GM10248 (cell line): ENCODE measurements around the gene TATDN2.

Experiments
- CTCF ChIA-PET: fragments of 300-600 bp; sonication (Branson Sonifier 250); formaldehyde crosslinking; extraction: SDS; loops from one replicate; lab custom pipeline; 2021; ENCODE audit warnings: antibody characterized with exemption; lab: Yijun Ruan, JAX
- POLR2A ChIA-PET: fragments of 350-650 bp; sonication (Branson Sonifier 250); formaldehyde crosslinking; extraction: SDS; loops from one replicate; lab custom pipeline; 2020; ENCODE audit warnings: antibody characterized with exemption; lab: Yijun Ruan, JAX
- DNase-seq: peaks from one replicate; pipeline ENCODE4 v3.0.0; 2012; ENCODE audit errors: extremely low spot score
- CTCF ChIP-seq: IDR thresholded peaks from 2 replicates; pipeline ENCODE4 v1.5.1; 2012; ENCODE audit warnings: mild to moderate bottlenecking, low read depth; ENCODE audit errors: extremely low read depth, missing control alignments, control extremely low read depth

TATDN2 gene

GRCh38 chr3:10255835-10256234 is 7.6 kb downstream of the TATDN2 start:
- ChIA-PET CTCF (interaction anchor here (1.1 kb wide), 1 partner anchor 9 kb away, joined by 3 read pairs; no protein-coding TSS in a partner anchor), POLR2A (interaction anchor here (0.6 kb wide), 1 partner anchor 876 kb away, joined by 3 read pairs; no protein-coding TSS in a partner anchor)
- no peak for TF ChIP-seq CTCF
- DNase-seq = no peak

GRCh38 chr3:10259036-10259435 is 10.8 kb downstream of the TATDN2 start:
- CTCF ChIA-PET = interaction anchor here (1.0 to 1.1 kb wide), 2 partner anchors 12 to 13 kb away, joined by 3 to 4 read pairs; no protein-coding TSS in a partner anchor
- DNase-seq = no peak
- TF ChIP-seq CTCF = no peak
- POLR2A ChIA-PET = no interaction called here

- CTCF ChIA-PET = interaction anchor here (1.0 to 1.1 kb wide), 2 partner anchors 11 to 12 kb away, joined by 3 to 4 read pairs; no protein-coding TSS in a partner anchor
- POLR2A ChIA-PET = no interaction called here
- no peak for TF ChIP-seq CTCF
These were observed 11.5 kb downstream of the TATDN2 start for GRCh38 chr3:10259798-10260197.

GRCh38 chr3:10260211-10260701 is 12.0 kb downstream of the TATDN2 start:
- DNase-seq = no peak
- ChIA-PET POLR2A (no interaction called here), CTCF (interaction anchor here (1.0 to 1.1 kb wide), 2 partner anchors 10 to 12 kb away, joined by 3 to 4 read pairs; no protein-coding TSS in a partner anchor)
- TF ChIP-seq CTCF = no peak

More at GRCh38 chr3:10259798-10260197, 11.5 kb downstream of the TATDN2 start:
- DNase-seq = no peak

- POLR2A ChIA-PET = interaction anchor here (0.5 to 1.9 kb wide), 2 partner anchors 12 to 14 kb away, joined by 4 read pairs; partner anchors contain the start of gene TATDN2
- CTCF ChIA-PET = interaction anchor here (1.0 to 2.5 kb wide), 5 partner anchors 8 to 25 kb away, joined by 4 to 11 read pairs (median 5); partner anchors contain the start of gene TATDN2
- no peak for DNase-seq
- no peak for TF ChIP-seq CTCF
These were observed 13.8 kb downstream of the TATDN2 start for GRCh38 chr3:10262027-10262426.

GRCh38 chr3:10263646-10264363 is 15.5 kb downstream of the TATDN2 start:
- no peak for DNase-seq
- ChIA-PET POLR2A (interaction anchor here (1.9 kb wide), 1 partner anchor 16 kb away, joined by 4 read pairs; the partner anchor contains the start of gene TATDN2), CTCF (interaction anchor here (0.7 to 2.5 kb wide), 17 partner anchors 9 to 531 kb away, joined by 3 to 11 read pairs (median 3); partner anchors contain the start of genes GHRL and TATDN2)
- peak; percentile 16 for TF ChIP-seq CTCF
